ENCODE results near the gene OBP2A.

- TF ChIP-seq POLR2A (IDR thresholded peaks at IDR 0.05; ENCODE audit: low read length) = no peak
- TF ChIP-seq GATA1 (IDR thresholded peaks at IDR 0.05; ENCODE audit: low read depth, low read length) = no peak
These were observed 44.4 kb upstream of the OBP2A start for GRCh38 chr9:135501261-135502167.

Measured in erythroblast (primary cell).